ENCODE results near the gene MYL12A.

MYL12A gene

GRCh38 chr18:3225588-3225987 is 22.0 kb upstream of the MYL12A start:
- DNase-seq: no peak

GRCh38 chr18:3226048-3226447 is 21.6 kb upstream of the MYL12A start:
- DNase-seq: no peak

- peak; percentile 24 for DNase-seq
These were observed 16.9 kb upstream of the MYL12A start for GRCh38 chr18:3230401-3231334.

GRCh38 chr18:3233004-3233403 is 14.6 kb upstream of the MYL12A start:
- no peak for DNase-seq

GRCh38 chr18:3233433-3234168 is 14.0 kb upstream of the MYL12A start:
- DNase-seq: no peak

GRCh38 chr18:3234457-3234856 is 13.1 kb upstream of the MYL12A start:
- no peak for DNase-seq

- DNase-seq: no peak
These were observed 11.8 kb upstream of the MYL12A start for GRCh38 chr18:3235846-3236245.

GRCh38 chr18:3236470-3236869 is 11.1 kb upstream of the MYL12A start:
- DNase-seq: no peak

GRCh38 chr18:3238742-3239141 is 8.9 kb upstream of the MYL12A start:
- no peak for DNase-seq

GRCh38 chr18:3245185-3245564 is 2.4 kb upstream of the MYL12A start:
- DNase-seq: no peak

GRCh38 chr18:3245853-3246634 is 1.6 kb upstream of the MYL12A start:
- peak; percentile 82 for DNase-seq

GRCh38 chr18:3246635-3247239 is 864 bp upstream of the MYL12A start:
- DNase-seq: no peak

GRCh38 chr18:3248062-3248657 is 559 bp downstream of the MYL12A start:
- no peak for DNase-seq

GRCh38 chr18:3248658-3249359 is 1.2 kb downstream of the MYL12A start:
- DNase-seq: peak; percentile 63

GRCh38 chr18:3250237-3251107 is 2.9 kb downstream of the MYL12A start:
- peak; percentile 90 for DNase-seq

GRCh38 chr18:3251249-3251962 is 3.8 kb downstream of the MYL12A start:
- DNase-seq: no peak

GRCh38 chr18:3251963-3252277 is 4.3 kb downstream of the MYL12A start:
- no peak for DNase-seq

- no peak for DNase-seq
These were observed 5.2 kb downstream of the MYL12A start for GRCh38 chr18:3252843-3253242.

- no peak for DNase-seq
These were observed 7.1 kb downstream of the MYL12A start for GRCh38 chr18:3254725-3255124.

- DNase-seq: no peak
These were observed 8.1 kb downstream of the MYL12A start for GRCh38 chr18:3255611-3256165.
